Osteocyte (in vitro differentiated cells): Measurements from ENCODE around the gene COL2A1. TPM values are rescaled to one million over a fixed set of nuclear protein-coding genes. Genes with fewer than 3 reads are reported as not detected.
"Not testable (repeated sequence)": the region's sequence is repeated elsewhere in the genome, so short reads cannot be mapped to it uniquely, and the experiment has no call there.

ENCODE experiments used
- DNase-seq: peaks from one replicate; pipeline ENCODE4 v3.0.0; 2021; ENCODE audit warnings: mixed read lengths; ENCODE audit not compliant: unreplicated experiment; ENCODE audit errors: extremely low spot score
- H3K27ac Mint-ChIP-seq: one replicate; pipeline ENCODE4 v1.8.0; 2021; ENCODE audit warnings: mild to moderate bottlenecking, mixed read lengths; ENCODE audit not compliant: unreplicated experiment
- H3K27me3 Mint-ChIP-seq: one replicate; pipeline ENCODE4 v1.8.0; 2021; ENCODE audit warnings: mixed read lengths; ENCODE audit not compliant: unreplicated experiment
- H3K36me3 Mint-ChIP-seq: one replicate; pipeline ENCODE4 v1.8.0; 2021; ENCODE audit warnings: mixed read lengths; ENCODE audit not compliant: unreplicated experiment
- H3K4me1 Mint-ChIP-seq: one replicate; pipeline ENCODE4 v1.8.0; 2021; ENCODE audit warnings: mixed read lengths; ENCODE audit not compliant: unreplicated experiment
- H3K4me3 Mint-ChIP-seq: one replicate; pipeline ENCODE4 v1.8.0; 2021; ENCODE audit warnings: mild to moderate bottlenecking, moderate library complexity, mixed read lengths; ENCODE audit not compliant: unreplicated experiment
- H3K9me3 Mint-ChIP-seq: one replicate; pipeline ENCODE4 v1.8.0; 2021; ENCODE audit warnings: mixed read lengths; ENCODE audit not compliant: unreplicated experiment
- total RNA-seq: library from RNA; stranded (reverse); gene quantifications from 2 replicates; pipeline ENCODE4 v1.2.1, GENCODE V29; 2021
- TF ChIP-seq, protein P1 (sequence below): fragments of 200-600 bp; sonication (generic); IDR thresholded peaks from 2 replicates; pipeline ENCODE4 v1.5.0; 2021; ENCODE audit warnings: antibody characterized with exemption, mild to moderate bottlenecking, moderate library complexity

The COL2A1 gene
- total RNA-seq, 1 donor from 2014 or later: 0.70 TPM

DNA sequence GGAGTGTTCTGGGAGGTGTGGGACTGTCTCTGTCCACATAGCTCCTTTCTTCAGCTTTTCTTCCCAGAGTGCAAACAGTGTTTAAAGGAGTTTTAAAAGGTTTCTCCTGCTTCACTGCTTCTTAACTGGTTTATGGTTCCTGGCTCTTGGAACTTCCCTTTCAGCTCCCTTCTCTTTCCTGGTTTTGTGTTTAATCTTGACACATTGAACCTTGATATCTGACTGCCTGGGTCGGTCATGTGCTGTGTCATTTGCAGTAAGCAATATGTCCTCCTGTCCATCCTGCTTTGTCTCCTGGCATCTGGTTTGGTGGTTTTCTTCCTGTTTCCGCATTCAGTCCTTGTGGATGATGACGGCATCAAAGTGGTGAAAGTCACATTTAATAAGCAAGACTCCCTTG lies 38.7 kb downstream of the COL2A1 start:
- peaks cover 4% of the 10 kb centered on the region for H3K36me3 Mint-ChIP-seq

DNA sequence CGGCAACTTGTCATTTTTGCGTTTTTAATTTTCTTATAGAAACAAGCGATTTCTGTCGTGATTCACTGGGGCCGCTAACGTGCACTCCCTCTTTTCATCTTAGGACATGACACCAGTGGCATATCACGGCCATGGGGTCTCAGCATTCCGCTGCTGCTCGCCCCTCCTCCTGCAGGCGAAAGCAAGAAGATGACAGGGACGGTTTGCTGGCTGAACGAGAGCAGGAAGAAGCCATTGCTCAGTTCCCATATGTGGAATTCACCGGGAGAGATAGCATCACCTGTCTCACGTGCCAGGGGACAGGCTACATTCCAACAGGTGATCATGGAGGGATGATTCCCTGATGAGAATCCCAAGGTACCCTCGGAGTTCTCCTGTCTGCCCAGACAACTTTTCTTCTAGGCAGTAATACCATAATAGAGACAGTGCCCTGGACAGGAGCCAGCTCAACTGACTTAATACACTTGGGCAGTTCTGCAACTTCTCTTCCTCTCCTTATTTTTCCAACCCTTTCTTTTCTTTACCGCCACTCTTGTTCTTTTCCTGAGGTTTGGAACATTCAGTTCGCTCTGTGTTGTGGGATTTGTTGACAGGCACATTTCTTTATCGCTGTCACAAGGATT lies 40.1 kb downstream of the COL2A1 start:
- TF ChIP-seq, protein P1, sequence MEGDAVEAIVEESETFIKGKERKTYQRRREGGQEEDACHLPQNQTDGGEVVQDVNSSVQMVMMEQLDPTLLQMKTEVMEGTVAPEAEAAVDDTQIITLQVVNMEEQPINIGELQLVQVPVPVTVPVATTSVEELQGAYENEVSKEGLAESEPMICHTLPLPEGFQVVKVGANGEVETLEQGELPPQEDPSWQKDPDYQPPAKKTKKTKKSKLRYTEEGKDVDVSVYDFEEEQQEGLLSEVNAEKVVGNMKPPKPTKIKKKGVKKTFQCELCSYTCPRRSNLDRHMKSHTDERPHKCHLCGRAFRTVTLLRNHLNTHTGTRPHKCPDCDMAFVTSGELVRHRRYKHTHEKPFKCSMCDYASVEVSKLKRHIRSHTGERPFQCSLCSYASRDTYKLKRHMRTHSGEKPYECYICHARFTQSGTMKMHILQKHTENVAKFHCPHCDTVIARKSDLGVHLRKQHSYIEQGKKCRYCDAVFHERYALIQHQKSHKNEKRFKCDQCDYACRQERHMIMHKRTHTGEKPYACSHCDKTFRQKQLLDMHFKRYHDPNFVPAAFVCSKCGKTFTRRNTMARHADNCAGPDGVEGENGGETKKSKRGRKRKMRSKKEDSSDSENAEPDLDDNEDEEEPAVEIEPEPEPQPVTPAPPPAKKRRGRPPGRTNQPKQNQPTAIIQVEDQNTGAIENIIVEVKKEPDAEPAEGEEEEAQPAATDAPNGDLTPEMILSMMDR: no peak
- DNase-seq: no peak
- Mint-ChIP-seq H3K9me3 (no peaks in the 10 kb centered on the region), H3K4me3 (peak overlapping the region; percentile 99), H3K4me1 (peaks cover 29% of the 10 kb centered on the region), H3K27ac (no peak overlapping the region), H3K27me3 (peaks cover 21% of the 10 kb centered on the region), H3K36me3 (peaks cover 4% of the 10 kb centered on the region)

More for the DNA sequence above, 38.7 kb downstream of the COL2A1 start:
- Mint-ChIP-seq H3K27me3 (peaks cover 8% of the 10 kb centered on the region), H3K4me3 (no peak overlapping the region), H3K27ac (no peak overlapping the region), H3K9me3 (no peaks in the 10 kb centered on the region), H3K4me1 (peaks cover 29% of the 10 kb centered on the region)
- no peak for DNase-seq
- TF ChIP-seq, protein P1: no peak

GRCh38 chr12:47963340-47964040 lies 40.8 kb downstream of the COL2A1 start, which contains the start of gene TMEM106C:
TSS of gene TMEM106C (plus strand) at chr12:47963596. CDS start at chr12:47964237, 641 bp downstream.
- H3K36me3 Mint-ChIP-seq: peaks cover 4% of the 10 kb centered on the region
- H3K27me3 Mint-ChIP-seq: peaks cover 22% of the 10 kb centered on the region
- TF ChIP-seq, protein P1: peak; percentile 99
- DNase-seq: peak; percentile 98
- H3K27ac Mint-ChIP-seq: peak within 1 kb of the TSS; percentile 73
- peaks cover 29% of the 10 kb centered on the region for H3K4me1 Mint-ChIP-seq
- H3K4me3 Mint-ChIP-seq: peak within 1 kb of the TSS; percentile 99
- no peaks in the 10 kb centered on the region for H3K9me3 Mint-ChIP-seq

DNA sequence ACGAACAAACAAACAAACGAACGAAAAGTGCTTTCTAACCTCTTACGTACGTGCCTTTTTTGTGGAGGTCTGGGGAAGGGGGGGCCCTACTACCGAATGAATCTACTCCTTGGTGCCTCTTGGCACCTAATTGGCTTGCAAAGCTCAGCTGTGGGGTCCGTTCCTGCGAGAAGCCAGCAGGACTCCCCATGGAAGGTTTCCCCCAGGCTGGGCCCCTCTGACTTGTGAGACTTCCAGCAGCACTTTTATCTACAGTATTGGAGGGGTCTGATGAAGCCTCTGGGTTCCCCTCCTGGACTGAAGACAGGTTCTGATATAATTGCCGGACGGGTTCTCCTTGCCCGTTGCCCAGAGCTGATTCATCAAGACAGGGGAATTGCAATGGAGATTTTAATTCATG lies 42.1 kb downstream of the COL2A1 start:
- no peaks in the 10 kb centered on the region for H3K9me3 Mint-ChIP-seq
- TF ChIP-seq, protein P1: no peak
- H3K27ac Mint-ChIP-seq: no peak overlapping the region
- H3K27me3 Mint-ChIP-seq: peaks cover 22% of the 10 kb centered on the region
- H3K36me3 Mint-ChIP-seq: peaks cover 4% of the 10 kb centered on the region
- peaks cover 19% of the 10 kb centered on the region for H3K4me1 Mint-ChIP-seq
- DNase-seq: no peak
- H3K4me3 Mint-ChIP-seq: no peak overlapping the region

GRCh38 chr12:47957671-47958070 lies 46.6 kb downstream of the COL2A1 start:
- not testable (repeated sequence) for H3K4me3 Mint-ChIP-seq, H3K4me1 Mint-ChIP-seq, H3K27ac Mint-ChIP-seq, H3K9me3 Mint-ChIP-seq, DNase-seq, H3K36me3 Mint-ChIP-seq
- H3K27me3 Mint-ChIP-seq: peaks cover 37% of the 10 kb centered on the region
